ENCODE results near the gene MSANTD7. TPM values are rescaled to one million over a fixed set of nuclear protein-coding genes. Genes with fewer than 3 reads are reported as not detected.
A peak's percentile ranks its signal among the peaks of the same experiment; 100 is the strongest.

MSANTD7 gene
- total and polyA plus RNA-seq, 9 of the 15 experiments (the other 6 are each of a cell fraction or from before 2014, with no cell fraction given): 5.2 to 27.3 (median 23.6) TPM

DNA sequence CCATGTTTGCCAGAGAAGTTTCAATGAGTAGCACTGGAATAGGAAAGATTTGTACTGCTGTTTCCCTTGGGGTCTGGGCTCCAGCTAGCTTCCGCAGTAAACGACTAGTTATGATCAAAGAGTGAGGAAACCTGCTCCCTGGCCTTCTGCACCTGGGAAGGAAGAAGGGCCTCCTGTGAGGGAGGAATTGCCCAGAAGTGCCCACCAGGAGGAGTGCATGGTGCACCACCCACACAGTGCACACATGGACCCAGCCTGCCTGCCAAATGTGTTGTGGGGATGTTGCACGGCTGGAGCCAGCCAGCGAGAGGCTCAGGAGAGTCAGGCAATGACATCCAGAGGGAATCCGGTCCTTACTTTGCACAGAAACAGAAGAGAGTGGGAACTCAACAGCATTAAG, 36.4 kb upstream of the MSANTD7 start:
- ATAC-seq: 0 out of 3 replicates have a peak, but pooled peaks have one; percentile 34
- Histone ChIP-seq H3K4me3 (no peak overlapping the region), H3K4me2 (ENCODE audit: insufficient read depth, low read length) (no peak overlapping the region), H3K9me3 (replicated peaks; ENCODE audit: control insufficient read depth, insufficient read depth, low read depth, low read length) (no peaks in the 10 kb centered on the region), H3K36me3 (ENCODE audit: control insufficient read depth, insufficient read depth, low read length) (no peaks in the 10 kb centered on the region), H3K27me3 (ENCODE audit: control insufficient read depth in 2 of 2, insufficient read depth in 2 of 2, low read length in 2 of 2) (peaks cover 0 to 8% of the 10 kb centered on the region in 2 experiments; a peak in 4 of 5 replicates), H2AFZ (ENCODE audit: low read depth, low read length) (no peak overlapping the region), H3K9me1 (ENCODE audit: control insufficient read depth, insufficient read depth, low read length) (no peaks in the 10 kb centered on the region), H3K27ac (ENCODE audit: extremely low read depth, low read depth, low read length) (no peak overlapping the region), H3K4me1 (replicated peaks in 1 of 2; ENCODE audit: control insufficient read depth in 2 of 2, insufficient read depth in 2 of 2, low read length in 2 of 2) (no peaks in the 10 kb centered on the region), H4K20me1 (replicated peaks; ENCODE audit: control insufficient read depth, insufficient read depth, low read length) (no peaks in the 10 kb centered on the region; the same call in 1 of the 2 replicates), H3K9ac (ENCODE audit: insufficient read depth in 1 of 2, low read depth in 2 of 2, low read length in 2 of 2) (no peak overlapping the region), H3K79me2 (ENCODE audit: control insufficient read depth, insufficient read depth, low read length) (no peaks in the 10 kb centered on the region)
- POLR2A ChIA-PET: no interaction called here
- CTCF ChIA-PET (ENCODE audit: low intra/inter-chr PET ratio): no interaction called here
- in situ Hi-C loops (cut with MboI): no loop called here
- no peak for FAIRE-seq
- BruUV-seq (replicated peaks): no TSS peak
- WGBS (ENCODE audit: insufficient coverage, low coverage, missing lambda C conversion rate): 0% methylated on average over 5 of the region's 5 CpGs
- intact Hi-C loops (cut with micrococcal nuclease): no loop called here
- DNase-seq (ENCODE audit: extremely low read depth in 1 of 4, low spot score in 3 of 4): no peak
- TF ChIP-seq, protein P1, sequence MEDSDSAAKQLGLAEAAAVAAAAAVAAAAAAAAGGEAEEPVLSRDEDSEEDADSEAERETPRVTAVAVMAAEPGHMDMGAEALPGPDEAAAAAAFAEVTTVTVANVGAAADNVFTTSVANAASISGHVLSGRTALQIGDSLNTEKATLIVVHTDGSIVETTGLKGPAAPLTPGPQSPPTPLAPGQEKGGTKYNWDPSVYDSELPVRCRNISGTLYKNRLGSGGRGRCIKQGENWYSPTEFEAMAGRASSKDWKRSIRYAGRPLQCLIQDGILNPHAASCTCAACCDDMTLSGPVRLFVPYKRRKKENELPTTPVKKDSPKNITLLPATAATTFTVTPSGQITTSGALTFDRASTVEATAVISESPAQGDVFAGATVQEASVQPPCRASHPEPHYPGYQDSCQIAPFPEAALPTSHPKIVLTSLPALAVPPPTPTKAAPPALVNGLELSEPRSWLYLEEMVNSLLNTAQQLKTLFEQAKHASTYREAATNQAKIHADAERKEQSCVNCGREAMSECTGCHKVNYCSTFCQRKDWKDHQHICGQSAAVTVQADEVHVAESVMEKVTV (CRISPR knock-in tag; IDR thresholded peaks at IDR 0.05): no peak
- TF ChIP-seq, protein P2, sequence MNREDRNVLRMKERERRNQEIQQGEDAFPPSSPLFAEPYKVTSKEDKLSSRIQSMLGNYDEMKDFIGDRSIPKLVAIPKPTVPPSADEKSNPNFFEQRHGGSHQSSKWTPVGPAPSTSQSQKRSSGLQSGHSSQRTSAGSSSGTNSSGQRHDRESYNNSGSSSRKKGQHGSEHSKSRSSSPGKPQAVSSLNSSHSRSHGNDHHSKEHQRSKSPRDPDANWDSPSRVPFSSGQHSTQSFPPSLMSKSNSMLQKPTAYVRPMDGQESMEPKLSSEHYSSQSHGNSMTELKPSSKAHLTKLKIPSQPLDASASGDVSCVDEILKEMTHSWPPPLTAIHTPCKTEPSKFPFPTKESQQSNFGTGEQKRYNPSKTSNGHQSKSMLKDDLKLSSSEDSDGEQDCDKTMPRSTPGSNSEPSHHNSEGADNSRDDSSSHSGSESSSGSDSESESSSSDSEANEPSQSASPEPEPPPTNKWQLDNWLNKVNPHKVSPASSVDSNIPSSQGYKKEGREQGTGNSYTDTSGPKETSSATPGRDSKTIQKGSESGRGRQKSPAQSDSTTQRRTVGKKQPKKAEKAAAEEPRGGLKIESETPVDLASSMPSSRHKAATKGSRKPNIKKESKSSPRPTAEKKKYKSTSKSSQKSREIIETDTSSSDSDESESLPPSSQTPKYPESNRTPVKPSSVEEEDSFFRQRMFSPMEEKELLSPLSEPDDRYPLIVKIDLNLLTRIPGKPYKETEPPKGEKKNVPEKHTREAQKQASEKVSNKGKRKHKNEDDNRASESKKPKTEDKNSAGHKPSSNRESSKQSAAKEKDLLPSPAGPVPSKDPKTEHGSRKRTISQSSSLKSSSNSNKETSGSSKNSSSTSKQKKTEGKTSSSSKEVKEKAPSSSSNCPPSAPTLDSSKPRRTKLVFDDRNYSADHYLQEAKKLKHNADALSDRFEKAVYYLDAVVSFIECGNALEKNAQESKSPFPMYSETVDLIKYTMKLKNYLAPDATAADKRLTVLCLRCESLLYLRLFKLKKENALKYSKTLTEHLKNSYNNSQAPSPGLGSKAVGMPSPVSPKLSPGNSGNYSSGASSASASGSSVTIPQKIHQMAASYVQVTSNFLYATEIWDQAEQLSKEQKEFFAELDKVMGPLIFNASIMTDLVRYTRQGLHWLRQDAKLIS (CRISPR knock-in tag; IDR thresholded peaks at IDR 0.05): no peak
- TF ChIP-seq TARDBP (IDR thresholded peaks at IDR 0.05) (no peak), LCOR (CRISPR knock-in tag; IDR thresholded peaks at IDR 0.05) (no peak), ZNF175 (CRISPR knock-in tag; IDR thresholded peaks at IDR 0.05; ENCODE audit: low read depth) (no peak), FOS (IDR thresholded peaks at IDR 0.05; ENCODE audit: extremely low read depth, insufficient read length) (no peak), ZZZ3 (IDR thresholded peaks at IDR 0.05) (no peak), RAD21 (CRISPR knock-in tag; conservative IDR thresholded peaks at IDR 0.05 in 1 of 2, IDR thresholded peaks at IDR 0.05 in 1 of 2) (peak in 1 of 2 experiments; percentile 25; a peak in 1 of 4 replicates), NFE2L1 (tag; IDR thresholded peaks at IDR 0.05; ENCODE audit: borderline replicate concordance, low read depth) (no peak), TBL1XR1 (IDR thresholded peaks at IDR 0.05; ENCODE audit: low read length in 2 of 2) (no peak)
- TF ChIP-seq, protein P3, sequence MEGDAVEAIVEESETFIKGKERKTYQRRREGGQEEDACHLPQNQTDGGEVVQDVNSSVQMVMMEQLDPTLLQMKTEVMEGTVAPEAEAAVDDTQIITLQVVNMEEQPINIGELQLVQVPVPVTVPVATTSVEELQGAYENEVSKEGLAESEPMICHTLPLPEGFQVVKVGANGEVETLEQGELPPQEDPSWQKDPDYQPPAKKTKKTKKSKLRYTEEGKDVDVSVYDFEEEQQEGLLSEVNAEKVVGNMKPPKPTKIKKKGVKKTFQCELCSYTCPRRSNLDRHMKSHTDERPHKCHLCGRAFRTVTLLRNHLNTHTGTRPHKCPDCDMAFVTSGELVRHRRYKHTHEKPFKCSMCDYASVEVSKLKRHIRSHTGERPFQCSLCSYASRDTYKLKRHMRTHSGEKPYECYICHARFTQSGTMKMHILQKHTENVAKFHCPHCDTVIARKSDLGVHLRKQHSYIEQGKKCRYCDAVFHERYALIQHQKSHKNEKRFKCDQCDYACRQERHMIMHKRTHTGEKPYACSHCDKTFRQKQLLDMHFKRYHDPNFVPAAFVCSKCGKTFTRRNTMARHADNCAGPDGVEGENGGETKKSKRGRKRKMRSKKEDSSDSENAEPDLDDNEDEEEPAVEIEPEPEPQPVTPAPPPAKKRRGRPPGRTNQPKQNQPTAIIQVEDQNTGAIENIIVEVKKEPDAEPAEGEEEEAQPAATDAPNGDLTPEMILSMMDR (IDR thresholded peaks at IDR 0.05 in 2 of 3, conservative IDR thresholded peaks at IDR 0.05 in 1 of 3; ENCODE audit: insufficient read depth in 2 of 3, low read depth in 1 of 3, low read length in 3 of 3): peak in 2 of 3 experiments; percentile 16 to 19; a peak in 1 of 6 replicates
- TF ChIP-seq, protein P4, sequence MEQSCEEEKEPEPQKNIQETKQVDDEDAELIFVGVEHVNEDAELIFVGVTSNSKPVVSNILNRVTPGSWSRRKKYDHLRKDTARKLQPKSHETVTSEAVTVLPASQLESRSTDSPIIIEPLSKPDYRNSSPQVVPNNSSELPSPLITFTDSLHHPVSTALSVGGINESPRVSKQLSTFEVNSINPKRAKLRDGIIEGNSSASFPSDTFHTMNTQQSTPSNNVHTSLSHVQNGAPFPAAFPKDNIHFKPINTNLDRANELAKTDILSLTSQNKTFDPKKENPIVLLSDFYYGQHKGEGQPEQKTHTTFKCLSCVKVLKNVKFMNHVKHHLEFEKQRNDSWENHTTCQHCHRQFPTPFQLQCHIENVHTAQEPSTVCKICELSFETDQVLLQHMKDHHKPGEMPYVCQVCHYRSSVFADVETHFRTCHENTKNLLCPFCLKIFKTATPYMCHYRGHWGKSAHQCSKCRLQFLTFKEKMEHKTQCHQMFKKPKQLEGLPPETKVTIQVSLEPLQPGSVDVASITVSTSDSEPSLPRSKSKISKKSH (CRISPR knock-in tag; IDR thresholded peaks at IDR 0.05): no peak

Data from K562 (cell line).